Measurements from ENCODE around the gene YPEL1. TPM values are rescaled to one million over a fixed set of nuclear protein-coding genes. Genes with fewer than 3 reads are reported as not detected.

Gene YPEL1
- total and polyA plus RNA-seq, 2 of the 8 experiments (the other 6 are each of a cell fraction or from before 2014, with no cell fraction given): 6.0 to 6.7 TPM

- Histone ChIP-seq H3K27ac (ENCODE audit: low read depth, low read length) (no peak overlapping the region), H4K8ac (ENCODE audit: extremely low read depth, insufficient read depth, low read length) (no peak overlapping the region), H3K18ac (ENCODE audit: extremely low read depth, low read length) (no peak overlapping the region), H2BK12ac (ENCODE audit: low read depth, low read length) (no peak overlapping the region), H2BK15ac (ENCODE audit: low read length) (no peak overlapping the region), H4K20me1 (replicated peaks in 1 of 2; ENCODE audit: control insufficient read depth in 1 of 2, insufficient read depth in 2 of 2, low read length in 2 of 2) (peaks cover 1 to 7% of the 10 kb centered on the region in 2 experiments), H3K79me2 (ENCODE audit: control insufficient read depth in 1 of 2, insufficient read depth in 2 of 2, low read length in 2 of 2) (no peaks in the 10 kb centered on the region), H3K9me3 (ENCODE audit: insufficient read depth in 2 of 2, low read depth in 1 of 2, low read length in 1 of 2) (no peaks in the 10 kb centered on the region), H3K56ac (replicated peaks; ENCODE audit: insufficient read length, low read depth, low read length) (no peak overlapping the region), H3K14ac (ENCODE audit: insufficient read length) (no peak overlapping the region), H4K91ac (replicated peaks; ENCODE audit: insufficient read length, low read length) (no peak overlapping the region), H3K4me2 (ENCODE audit: insufficient read depth in 1 of 2, low read depth in 2 of 2, low read length in 2 of 2) (no peak overlapping the region), H3K27me3 (replicated peaks in 1 of 4; ENCODE audit: control insufficient read depth in 3 of 4, extremely low read depth in 1 of 4, insufficient read depth in 3 of 4, low read length in 3 of 4) (no peaks in the 10 kb centered on the region), H3K79me1 (ENCODE audit: low read depth, low read length) (no peaks in the 10 kb centered on the region), H2AFZ (ENCODE audit: low read length) (no peak overlapping the region), H3K36me3 (ENCODE audit: control insufficient read depth in 2 of 4, insufficient read depth in 4 of 4, low read length in 3 of 4) (peaks cover 0 to 5% (median 0%) of the 10 kb centered on the region in 4 experiments; a peak in 5 of 8 replicates), H2BK20ac (ENCODE audit: low read length) (no peak overlapping the region), H3K4me1 (replicated peaks in 1 of 4; ENCODE audit: control insufficient read depth in 3 of 4, insufficient read depth in 4 of 4, low read length in 3 of 4) (no peaks in the 10 kb centered on the region), H2BK120ac (replicated peaks; ENCODE audit: low read depth, low read length) (no peak overlapping the region), H3K23ac (ENCODE audit: insufficient read length) (no peak overlapping the region), H3K4ac (replicated peaks; ENCODE audit: insufficient read length, low read depth, low read length) (no peak overlapping the region), H4K5ac (ENCODE audit: insufficient read length, low read depth, low read length) (no peak overlapping the region), H3K9ac (replicated peaks in 1 of 4; ENCODE audit: extremely low read depth in 1 of 4, low read depth in 3 of 4, low read length in 3 of 4) (no peak overlapping the region), H2AK5ac (ENCODE audit: low read depth, low read length) (no peak overlapping the region), H3K4me3 (ENCODE audit: extremely low read depth in 1 of 4, insufficient read depth in 2 of 4, low read depth in 3 of 4, low read length in 4 of 4) (no peak overlapping the region), H3K23me2 (ENCODE audit: low read depth, low read length) (0 out of 2 replicates have a peak, but pooled peaks cover 2% of the 10 kb centered on the region), H2BK5ac (ENCODE audit: low read depth, low read length) (no peak overlapping the region)
- no peak for FAIRE-seq
- WGBS, 2 experiments (ENCODE audit: extremely low coverage in 1 of 2, insufficient coverage in 1 of 2, insufficient read length in 1 of 2, insufficient replicate concordance in 2 of 2, low coverage in 1 of 2, low lambda C conversion rate in 2 of 2, missing lambda C conversion rate in 1 of 2): 91% methylated on average over 23 of the region's 23 CpGs; no CpG with 5 or more reads in 1 of the 2 experiments
- DNase-seq (ENCODE audit: low read depth in 1 of 2, low spot score in 2 of 2): no peak
- ChIA-PET CTCF (ENCODE audit: partially characterized antibody) (interaction anchor here (0.5 to 0.6 kb wide), 2 partner anchors 14 to 687 kb away, joined by 3 read pairs; no protein-coding TSS in a partner anchor), POLR2A (ENCODE audit: partially characterized antibody) (interaction anchor here (2.7 kb wide), 1 partner anchor 14 kb away, joined by 11 read pairs; no protein-coding TSS in a partner anchor)
- no peak for TF ChIP-seq SP2 (IDR thresholded peaks at IDR 0.05; ENCODE audit: low read length)
- TF ChIP-seq FOSL1 (IDR thresholded peaks at IDR 0.05; ENCODE audit: insufficient read depth, low read depth, low read length): no peak
- no peak for TF ChIP-seq CBX8 (IDR thresholded peaks at IDR 0.05; ENCODE audit: borderline replicate concordance, low read depth, low read length)
Measured at GRCh38 chr22:21686634-21687393, 48.8 kb downstream of the YPEL1 start.

Measured in H1 (cell line).